ENCODE results near the gene RAPGEF5.

Gene RAPGEF5

DNA sequence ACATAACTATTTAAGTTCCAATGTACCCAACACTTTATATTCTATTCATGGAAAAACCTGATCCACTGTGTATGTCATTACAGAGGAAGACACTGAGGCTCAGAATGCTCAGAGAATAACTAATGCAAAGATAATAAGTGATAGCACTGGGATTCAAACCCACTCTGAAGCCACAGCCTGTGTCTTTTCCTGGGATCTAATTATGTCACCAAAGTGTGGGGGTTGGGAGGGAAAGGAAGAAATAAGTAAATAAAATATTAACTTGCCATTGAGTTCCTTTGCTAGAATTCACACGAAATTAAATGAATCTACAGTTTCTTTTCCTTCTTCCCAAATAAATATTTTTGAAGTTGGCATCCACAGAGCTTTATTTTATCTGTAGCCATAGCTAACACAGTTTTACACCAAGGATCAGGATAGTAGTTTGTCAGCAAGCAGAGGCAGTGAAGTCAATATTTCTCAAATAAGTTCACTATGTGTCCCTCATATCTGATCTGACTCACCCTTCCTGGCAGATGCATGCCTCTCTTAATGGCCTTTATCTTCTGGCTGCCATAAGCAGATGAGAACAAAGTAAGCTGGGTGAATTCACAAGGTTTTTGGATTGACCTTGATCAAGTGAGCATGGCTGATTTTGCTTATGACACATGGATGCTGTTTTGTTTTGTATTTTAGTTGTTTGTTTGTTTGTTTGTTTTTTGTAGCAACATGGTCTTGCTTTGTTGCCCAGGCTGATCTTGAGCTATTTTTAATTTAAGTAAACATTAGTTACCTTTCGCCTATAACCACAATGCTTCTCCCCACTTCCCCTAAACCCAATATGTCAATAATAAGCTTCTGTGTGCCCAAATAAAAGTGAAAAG is 6.3 kb downstream of the RAPGEF5 start:
- no peak for DNase-seq (ENCODE audit: extremely low read depth in 1 of 2, low read depth in 1 of 2)

DNA sequence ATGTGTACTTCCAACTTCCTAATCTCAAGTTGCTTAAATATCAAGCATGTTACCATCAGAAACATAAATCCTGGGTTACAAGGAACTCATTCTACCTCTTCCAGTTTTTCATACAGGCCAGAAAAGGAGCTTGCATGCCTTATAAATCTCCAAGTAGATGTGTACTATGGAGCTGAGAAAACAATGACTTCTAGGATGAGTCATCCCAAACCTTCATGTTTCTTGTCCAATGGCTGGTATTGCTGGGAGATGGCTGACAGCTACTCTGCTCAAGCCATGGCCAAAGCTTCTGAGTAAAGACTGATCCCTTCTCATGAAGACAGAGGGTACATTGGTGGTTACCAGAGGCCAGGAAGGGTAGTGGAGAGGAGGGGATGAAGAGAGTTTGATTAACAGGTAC is 8.6 kb downstream of the RAPGEF5 start:
- no peak for DNase-seq (ENCODE audit: extremely low read depth in 1 of 2, low read depth in 1 of 2)

DNA sequence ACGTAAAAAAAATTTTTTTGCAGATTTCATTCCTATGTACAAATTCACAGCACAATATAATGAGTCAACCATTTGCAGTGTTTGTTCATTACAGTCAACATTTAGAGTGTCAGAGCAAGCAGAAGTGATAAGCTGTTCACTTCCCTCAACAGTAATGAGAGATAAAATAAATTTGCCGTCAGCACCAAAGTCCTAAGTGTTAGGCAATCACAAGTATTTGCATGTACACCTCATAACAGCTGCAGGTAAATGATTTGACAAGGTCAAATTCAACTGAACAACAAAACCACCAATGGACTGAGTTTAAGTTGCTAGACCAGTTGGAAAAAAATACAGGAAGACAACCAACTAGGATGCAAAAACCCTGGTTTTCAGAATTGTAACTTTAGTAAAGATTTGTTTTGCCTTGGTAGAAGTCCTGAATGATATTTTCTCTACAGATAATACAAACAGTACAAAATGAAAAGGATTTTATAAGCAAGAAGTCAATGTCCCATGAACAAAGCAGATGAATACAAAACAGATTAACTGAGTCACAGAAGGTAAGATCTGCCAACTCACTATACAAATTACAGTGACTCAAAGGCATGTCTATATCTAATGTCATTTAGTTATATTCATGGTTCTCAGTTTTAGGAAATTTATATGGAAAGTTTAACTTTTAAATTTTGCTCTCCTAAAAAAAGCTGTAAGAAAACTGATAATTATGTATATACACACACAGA is 10.4 kb downstream of the RAPGEF5 start:
- no peak for DNase-seq (ENCODE audit: extremely low read depth in 1 of 2, low read depth in 1 of 2)

DNA sequence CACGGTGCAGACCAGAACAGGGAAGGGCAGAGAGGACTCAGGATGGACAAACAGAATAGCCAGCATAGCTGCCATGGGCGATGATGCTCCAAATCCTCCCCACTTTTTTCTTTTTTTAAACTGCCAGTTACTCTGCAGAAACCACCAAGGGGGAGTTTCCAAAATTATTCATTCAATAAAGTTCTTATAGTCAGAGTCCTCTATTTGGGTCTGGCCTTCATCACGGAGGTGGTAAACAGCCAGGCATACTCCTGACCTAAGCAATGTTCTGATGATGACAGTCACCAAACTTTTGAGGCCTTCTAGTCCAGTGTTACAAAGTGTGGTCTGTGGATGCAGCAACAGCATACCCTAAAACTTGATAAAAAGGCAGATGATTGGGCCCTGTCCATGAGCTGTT is 12.3 kb downstream of the RAPGEF5 start:
- no peak for DNase-seq (ENCODE audit: extremely low read depth in 1 of 2, low read depth in 1 of 2)

DNA sequence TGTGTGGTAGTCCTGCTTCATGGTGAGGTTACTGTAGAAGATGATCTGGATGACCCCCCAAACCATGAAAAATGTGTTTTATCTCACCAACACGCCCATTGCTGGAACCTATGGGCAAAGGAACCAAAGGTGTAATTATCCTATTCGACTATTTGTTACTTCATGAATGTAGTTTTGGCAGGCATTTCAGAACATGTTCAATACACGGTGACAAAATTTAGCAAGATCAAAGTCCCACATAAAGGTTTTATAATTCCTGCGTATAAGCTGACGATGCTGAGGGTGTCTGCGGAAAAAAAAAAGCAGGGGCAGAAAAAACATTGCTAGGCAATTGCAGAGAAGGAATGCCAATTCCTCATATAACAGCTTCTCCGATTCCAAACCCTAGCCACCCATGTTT is 13.3 kb downstream of the RAPGEF5 start:
- DNase-seq (ENCODE audit: extremely low read depth in 1 of 2, low read depth in 1 of 2): no peak

DNA sequence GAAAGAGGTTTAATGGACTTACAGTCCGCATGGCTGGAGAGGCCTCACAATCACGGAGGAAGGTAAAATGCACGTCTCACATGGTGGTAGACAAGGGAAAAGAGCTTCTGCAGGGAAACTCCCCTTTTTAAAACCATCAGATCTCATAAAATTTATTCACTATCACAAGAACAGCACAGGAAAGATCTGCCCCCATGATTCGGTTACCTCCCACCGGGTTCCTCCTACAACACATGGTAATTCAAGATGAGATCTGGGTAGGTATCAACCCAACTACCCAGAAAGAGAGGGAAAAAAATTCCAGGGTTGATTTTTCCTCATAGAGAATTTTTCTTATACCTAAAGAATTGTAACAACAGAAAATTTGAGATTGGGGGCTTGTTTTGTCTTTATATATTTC is 13.9 kb downstream of the RAPGEF5 start:
- no peak for DNase-seq (ENCODE audit: extremely low read depth in 1 of 2, low read depth in 1 of 2)

DNA sequence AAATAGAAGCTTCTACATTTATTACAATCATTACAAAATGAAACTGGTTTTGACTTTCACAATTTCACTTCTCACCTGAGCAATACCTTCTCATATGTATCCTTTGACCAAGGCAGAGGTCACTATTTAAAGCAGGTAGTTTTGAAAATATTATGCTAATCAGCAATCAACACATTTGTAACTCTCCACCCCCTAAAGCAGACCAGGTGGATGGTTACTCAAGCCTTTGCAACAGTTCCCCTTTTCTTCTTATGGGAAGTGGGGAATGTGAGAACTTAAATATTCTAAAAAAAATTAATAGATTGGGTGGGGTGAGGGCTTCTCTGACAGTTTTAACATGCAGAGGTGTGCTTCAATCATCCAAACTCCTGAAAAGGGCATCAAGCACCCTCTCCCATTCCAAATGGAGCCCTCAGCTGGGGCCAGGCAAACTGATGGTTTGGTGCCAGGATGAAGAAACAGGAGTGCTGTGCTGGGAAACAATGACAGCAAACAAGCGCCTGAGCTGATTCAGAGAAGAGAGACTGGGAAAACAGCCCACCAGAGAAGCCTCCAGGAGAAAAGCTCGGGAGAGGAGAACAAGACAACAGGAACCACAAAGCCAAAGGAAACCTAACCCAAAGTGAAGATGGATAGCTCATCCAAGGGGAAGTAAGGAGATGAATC is 17.1 kb downstream of the RAPGEF5 start:
- no peak for DNase-seq (ENCODE audit: extremely low read depth in 1 of 2, low read depth in 1 of 2)

DNA sequence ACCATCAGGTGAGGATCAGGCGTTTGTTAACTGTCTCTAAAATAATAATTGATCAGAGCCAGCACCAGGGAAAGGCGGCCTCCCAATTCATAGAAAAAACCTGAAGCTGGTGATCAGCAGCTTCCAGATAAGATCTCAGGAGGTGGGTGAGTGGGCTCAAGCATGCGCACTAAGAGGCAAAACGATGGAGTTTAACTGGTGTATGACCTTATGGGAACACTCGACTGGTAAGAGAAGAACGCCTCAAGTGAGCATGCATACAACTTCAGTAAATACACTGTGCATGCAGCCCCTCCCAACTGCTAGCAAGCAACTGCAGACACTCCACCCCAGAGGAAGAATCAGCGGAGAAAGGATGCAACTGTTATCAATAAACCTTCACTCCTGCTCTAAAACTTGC is 18.1 kb downstream of the RAPGEF5 start:
- no peak for DNase-seq (ENCODE audit: extremely low read depth in 1 of 2, low read depth in 1 of 2)

DNA sequence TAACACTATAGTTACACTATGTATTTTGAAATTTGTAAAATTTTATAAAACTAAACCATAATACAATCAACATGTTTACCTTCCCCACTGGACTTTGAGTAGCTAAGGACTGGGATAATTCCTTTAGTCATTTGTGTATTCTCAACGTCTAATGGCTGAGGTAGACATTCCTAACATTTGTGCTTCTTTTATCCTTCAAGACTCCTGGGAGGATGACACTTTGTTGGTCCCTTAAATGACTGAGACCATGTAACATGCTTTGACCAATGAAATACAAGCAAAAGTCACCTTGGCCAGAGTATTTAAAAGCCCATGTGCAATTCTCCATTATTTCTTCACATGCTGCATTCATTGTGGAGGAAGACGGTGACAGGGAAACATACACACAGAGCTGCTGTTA is 18.5 kb downstream of the RAPGEF5 start:
- DNase-seq (ENCODE audit: extremely low read depth in 1 of 2, low read depth in 1 of 2): no peak

DNA sequence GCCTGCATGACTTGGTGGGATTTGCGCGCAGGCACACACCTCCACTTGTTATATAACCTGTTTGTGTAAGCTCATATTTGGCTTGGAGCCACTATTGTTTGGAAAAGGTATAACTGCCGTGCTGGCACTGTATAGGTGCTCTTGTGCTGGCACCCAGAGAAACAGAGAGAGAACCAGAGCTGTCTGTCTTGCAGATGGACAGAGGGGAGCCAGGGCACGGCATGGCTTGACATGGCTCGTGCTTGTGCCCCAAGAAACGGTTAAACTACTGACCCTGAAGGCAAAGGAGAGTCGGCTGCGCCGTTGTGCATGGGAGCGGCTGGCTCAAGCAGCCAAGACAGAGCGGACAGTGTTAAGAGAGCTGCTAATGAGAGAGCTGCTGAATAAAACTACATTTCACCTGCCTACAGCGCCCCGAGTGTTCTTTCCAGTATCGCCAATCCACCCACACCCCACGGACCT is 23.2 kb downstream of the RAPGEF5 start:
- no peak for DNase-seq (ENCODE audit: extremely low read depth in 1 of 2, low read depth in 1 of 2)

DNA sequence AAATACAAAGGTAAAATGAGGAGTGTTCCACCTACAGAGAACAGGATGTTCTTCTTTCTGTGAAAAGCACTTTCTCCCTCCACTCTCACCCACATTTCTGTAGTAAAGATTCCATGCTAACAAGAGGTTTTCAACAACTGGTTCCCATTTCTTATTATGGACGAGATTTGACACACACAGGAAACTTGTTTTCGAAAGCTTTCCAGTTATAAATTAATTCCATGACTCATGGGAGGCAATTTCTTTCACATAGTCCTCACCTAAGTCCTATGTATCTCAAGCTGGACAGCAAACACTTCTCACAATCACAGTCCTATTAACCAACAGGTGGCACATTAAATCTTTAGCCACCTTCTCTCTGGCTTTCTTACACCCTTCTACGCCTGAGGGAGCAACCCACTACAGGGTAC is 24.5 kb downstream of the RAPGEF5 start:
- no peak for DNase-seq (ENCODE audit: extremely low read depth in 1 of 2, low read depth in 1 of 2)

DNA sequence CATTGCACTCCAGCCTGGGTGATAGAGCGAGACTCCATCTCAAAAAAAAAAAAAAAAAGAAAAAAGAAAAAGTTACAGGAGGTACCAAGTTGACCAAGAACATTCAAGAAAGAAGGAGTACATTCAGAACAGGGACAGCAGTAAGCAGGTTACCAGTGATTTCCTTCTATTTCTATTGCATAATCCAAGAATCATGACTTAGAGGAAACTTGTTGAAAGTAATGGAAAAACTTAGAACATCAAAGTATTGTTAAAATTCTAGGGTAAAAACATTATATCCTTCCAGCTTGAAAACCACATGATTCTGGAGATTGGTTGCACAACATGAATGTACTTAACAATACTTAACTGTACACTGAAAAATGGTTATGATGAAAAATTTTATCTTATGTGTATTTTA is 25.2 kb downstream of the RAPGEF5 start:
- no peak for DNase-seq (ENCODE audit: extremely low read depth in 1 of 2, low read depth in 1 of 2)

DNA sequence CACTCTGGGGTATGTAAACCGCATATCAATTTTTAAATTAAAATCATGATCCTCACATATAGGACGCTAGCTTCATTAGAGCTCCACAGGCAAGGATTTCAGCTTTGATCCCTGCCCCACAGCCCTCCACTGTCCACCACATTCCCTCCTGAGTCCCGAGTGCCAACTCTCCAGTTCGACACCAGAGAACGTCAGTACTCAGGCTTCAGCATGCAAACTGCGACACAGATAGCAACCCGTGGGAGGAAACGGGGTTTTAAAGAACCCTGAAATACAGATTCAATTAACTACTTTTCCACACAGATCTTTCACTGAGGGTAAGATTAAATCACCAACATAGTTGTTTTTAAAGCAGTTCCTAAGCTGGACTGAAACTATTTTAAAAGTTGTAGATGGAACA is 26.1 kb downstream of the RAPGEF5 start:
- DNase-seq (ENCODE audit: extremely low read depth in 1 of 2, low read depth in 1 of 2): no peak

DNA sequence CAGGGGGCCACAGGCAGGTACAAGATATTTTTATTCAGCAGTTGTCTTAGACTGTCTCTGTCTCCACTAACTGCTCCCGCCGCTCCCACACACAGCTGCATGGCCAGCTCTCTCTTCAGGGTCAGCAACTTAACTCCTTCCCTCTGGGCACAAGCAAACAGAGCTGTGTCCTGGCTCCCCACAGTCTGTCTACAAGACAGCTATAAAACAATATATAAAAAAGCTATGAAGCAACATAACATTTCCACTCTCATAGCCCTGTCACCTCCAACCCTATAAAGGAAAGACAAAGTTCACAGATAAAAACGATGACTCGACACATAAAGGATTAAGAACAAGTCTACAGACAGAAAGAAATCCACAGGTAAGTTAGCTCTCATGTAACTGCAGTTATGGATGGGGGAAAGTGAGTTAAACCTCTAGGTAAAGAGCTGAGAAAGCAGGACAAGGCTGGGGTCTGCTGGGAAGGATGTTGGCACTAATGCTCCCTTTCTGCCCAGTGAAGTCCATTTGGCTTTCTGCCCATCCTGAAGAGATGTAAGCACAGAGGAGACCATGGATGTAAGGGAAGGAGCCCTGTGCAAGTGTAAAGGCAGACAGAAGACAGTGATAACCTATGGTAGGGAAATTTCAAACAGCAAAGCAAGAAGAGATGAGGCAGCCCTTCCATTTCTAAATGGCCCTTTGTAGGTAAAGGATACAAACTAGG is 27.0 kb downstream of the RAPGEF5 start:
- DNase-seq (ENCODE audit: extremely low read depth in 1 of 2, low read depth in 1 of 2): no peak

DNA sequence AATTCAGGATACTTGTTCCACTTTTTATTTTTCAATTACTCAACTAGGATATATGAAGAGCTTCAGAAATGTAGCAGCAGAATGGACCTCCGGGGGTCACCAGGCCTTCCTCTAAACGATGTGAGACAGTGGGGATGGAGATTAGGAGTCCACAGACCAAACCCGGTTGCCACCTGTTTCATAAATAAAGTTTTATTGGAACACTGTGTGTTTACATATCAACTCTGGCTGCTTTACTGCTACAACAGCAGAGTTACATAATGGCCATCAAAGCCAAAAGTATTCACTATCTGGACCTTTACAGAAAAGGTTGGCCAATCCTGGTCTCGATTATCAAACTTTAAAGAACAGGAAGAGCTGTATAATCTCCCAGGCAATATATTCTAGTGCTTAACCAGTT is 30.8 kb downstream of the RAPGEF5 start:
- DNase-seq (ENCODE audit: extremely low read depth in 1 of 2, low read depth in 1 of 2): no peak

DNA sequence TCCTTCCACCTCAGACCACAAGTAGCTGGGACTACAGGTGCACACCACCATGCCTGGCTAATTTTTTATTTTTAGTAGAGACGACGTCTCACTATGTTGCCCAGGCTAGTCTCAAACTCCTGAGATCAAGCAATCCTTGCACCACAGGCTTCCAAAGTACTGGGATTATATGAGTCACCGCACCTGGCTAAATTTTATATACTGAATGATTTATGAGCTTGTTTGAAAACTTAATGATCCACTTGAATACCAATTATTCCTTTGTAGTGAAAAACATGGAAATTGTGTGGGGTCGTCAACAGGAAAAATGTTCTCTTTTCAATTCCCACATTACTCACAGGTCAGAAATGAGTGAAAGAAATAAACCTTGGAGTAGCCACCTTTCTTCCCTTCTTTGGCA is 31.3 kb downstream of the RAPGEF5 start:
- DNase-seq (ENCODE audit: extremely low read depth in 1 of 2, low read depth in 1 of 2): no peak

DNA sequence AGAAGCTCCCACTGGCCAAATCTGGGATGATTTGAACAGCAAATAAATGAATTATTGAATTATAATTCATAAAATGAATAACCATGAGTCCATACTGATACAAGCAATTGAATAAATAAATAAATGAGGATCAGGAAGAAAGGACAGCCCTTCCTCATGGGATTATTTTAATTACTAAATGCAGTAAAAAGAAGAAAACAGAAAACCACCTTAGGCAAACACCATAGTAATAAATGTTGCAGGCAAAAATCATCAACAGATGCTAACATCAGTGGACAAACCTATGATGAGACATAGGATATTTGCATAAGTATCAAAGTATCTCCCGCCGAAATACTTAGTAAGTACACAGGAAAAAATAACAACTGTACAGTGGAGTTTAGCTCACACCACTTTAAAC is 33.2 kb downstream of the RAPGEF5 start:
- no peak for DNase-seq (ENCODE audit: extremely low read depth in 1 of 2, low read depth in 1 of 2)

DNA sequence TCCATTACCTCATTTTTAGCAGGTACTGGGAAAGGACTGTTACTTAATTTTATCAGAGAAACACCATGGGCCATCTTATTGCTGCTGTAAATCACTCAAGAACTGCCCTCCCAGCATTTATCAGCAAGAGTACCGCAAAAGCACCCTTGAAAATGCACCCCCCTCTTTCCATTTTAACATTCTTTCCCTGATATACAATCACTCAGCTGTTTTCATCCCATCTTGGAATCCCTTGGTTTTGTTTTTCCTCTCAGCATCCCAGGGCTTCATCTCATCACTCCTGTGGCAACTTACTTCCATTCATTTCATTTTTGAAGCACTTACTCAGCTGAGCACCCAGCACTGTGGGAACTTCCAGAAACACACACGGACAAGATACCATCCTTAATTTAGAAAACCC is 36.5 kb downstream of the RAPGEF5 start:
- no peak for DNase-seq (ENCODE audit: extremely low read depth in 1 of 2, low read depth in 1 of 2)

DNA sequence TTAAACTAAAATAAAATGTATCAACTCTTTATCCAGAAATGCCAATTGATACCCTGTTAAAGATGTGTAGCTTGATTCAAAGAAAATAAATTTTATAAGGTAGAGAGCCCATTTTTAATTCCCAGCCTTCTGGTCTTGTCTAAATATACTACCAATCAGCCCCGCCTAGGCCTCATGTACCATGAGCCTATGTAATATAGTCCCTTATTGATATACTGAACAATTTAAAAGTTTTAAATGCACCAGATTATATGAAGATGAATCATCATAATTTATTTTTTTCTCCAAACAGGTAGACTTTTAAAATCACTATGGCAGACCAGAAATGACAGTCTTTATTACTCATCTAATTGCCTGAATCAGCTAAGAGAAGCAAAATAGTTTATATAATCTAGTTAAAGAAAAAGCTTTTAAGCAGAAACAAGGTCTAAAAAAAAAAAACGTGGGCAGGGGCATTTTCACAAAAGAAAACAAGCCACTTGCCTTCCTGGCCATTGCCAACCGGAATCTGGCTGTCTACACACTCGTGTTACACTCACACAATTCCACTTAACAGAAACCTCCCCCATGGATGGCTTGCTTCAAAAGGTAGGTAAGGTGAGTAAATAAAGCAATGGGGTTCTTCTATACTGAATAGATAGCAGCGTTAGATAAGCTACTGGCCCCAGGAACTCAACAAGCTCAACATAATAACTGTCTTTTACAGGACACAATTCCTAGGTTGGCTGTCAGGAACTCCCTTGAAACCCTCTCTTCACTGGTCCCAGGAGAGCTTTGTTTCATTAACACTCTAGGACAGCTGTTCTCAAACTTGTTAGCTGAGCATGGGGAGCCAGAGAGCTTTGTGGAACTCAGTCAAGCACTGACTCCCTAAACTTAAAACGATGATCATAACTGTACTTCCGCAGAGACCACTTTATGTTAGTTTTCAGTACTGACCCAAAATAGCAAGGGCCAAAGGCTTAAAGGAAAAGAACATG is 37.2 kb downstream of the RAPGEF5 start:
- DNase-seq (ENCODE audit: extremely low read depth in 1 of 2, low read depth in 1 of 2): no peak

DNA sequence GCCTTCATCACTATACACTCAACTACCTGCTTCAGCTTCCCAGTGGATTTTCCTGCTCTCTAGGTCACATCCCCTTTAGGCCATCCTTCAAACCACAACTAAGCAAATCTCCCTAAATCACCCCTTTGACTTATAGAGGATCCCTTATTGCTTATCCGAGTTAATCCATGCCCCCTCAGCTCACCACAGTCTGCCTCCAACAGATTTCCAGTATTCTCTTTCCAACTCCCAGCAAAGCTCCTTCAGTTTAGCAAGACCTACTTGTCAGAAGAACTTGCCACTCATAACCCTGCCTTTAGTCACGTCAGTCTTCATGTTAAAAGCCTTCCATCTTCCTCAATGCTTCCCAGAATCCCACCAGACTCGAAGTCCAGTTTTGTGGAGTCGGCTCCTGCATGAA is 38.6 kb downstream of the RAPGEF5 start:
- no peak for DNase-seq (ENCODE audit: extremely low read depth in 1 of 2, low read depth in 1 of 2)

Data from stimulated activated CD8-positive, alpha-beta memory T cell treated with anti-CD3 and anti-CD28 coated beads, Interleukin-7, amount 100 ng/mL, for 48 hours (primary cell).